Breast epithelium (tissue), 4 donors: ENCODE data around the gene TADA2B. TPM values are rescaled to one million over a fixed set of nuclear protein-coding genes. Genes with fewer than 3 reads are reported as not detected.

Experiments
- DNase-seq, 2 donors: peaks; one replicate each; pipeline ENCODE4 v3.0.0-alpha.2; 2019; ENCODE audit warnings: low spot score in 2 of 2
- H3K27ac ChIP-seq, 2 donors: fragments of 200-600 bp; sonication (generic) in 1 of 2; one replicate each; pipeline ENCODE4 v1.5.1; 2016 to 2019; ENCODE audit warnings: mild to moderate bottlenecking in 1 of 2
- H3K27me3 ChIP-seq, 2 donors: fragments of 200-600 bp; sonication (generic) in 1 of 2; one replicate each; pipeline versions ENCODE4 v1.5.1 to v1.6.0; 2017 to 2019; ENCODE audit warnings: control low read depth in 1 of 2, mild to moderate bottlenecking in 1 of 2
- H3K36me3 ChIP-seq: fragments of 200-600 bp; one replicate; pipeline ENCODE4 v1.5.1; 2019
- H3K4me1 ChIP-seq, 2 donors: fragments of 200-600 bp; sonication (generic); one replicate each; pipeline ENCODE4 v1.5.1; 2016 to 2019; ENCODE audit warnings: control low read depth in 1 of 2
- H3K4me3 ChIP-seq, 3 donors: fragments of 200-600 bp; sonication (generic); 1 replicate in 2 of 3; 2 replicates in 1 of 3; pipeline ENCODE4 v1.5.1; 2016 to 2019; ENCODE audit warnings: mild to moderate bottlenecking in 3 of 3, moderate library complexity in 2 of 3
- H3K9me3 ChIP-seq, 2 donors: fragments of 200-600 bp; sonication (generic) in 1 of 2; one replicate each; pipeline ENCODE4 v1.5.1; 2016 to 2019; ENCODE audit warnings: control low read depth in 1 of 2
- POLR2A ChIP-seq: fragments of 450-650 bp; IDR thresholded peaks from one replicate; pipeline ENCODE4 v1.6.1; 2016; ENCODE audit warnings: antibody characterized with exemption, mild to moderate bottlenecking, moderate library complexity
- POLR2AphosphoS5 ChIP-seq, 3 donors: sonication (generic); formaldehyde crosslinking; IDR thresholded peaks; one replicate each; pipeline ENCODE4 v1.6.1; 2017; ENCODE audit warnings: antibody characterized with exemption in 3 of 3
- intact Hi-C: fragments of 100-400 bp; cut with DNase I; formaldehyde crosslinking; loops from one replicate; pipeline ENCODE4 v1.15.1; 2023; ENCODE audit warnings: low total_unique reads
- total RNA-seq, 3 donors: library from RNA; depleted of rRNA; stranded (reverse); fragments of >200 nt; gene quantifications; one replicate each; pipeline ENCODE4 v1.1.0, GENCODE V29; 2016
- TF ChIP-seq, protein P1 (sequence below), 3 donors: fragments of 450-650 bp; IDR thresholded peaks; one replicate each; pipeline ENCODE4 v1.5.1; 2016 to 2017; ENCODE audit warnings: antibody characterized with exemption in 3 of 3, mild to moderate bottlenecking in 3 of 3, moderate library complexity in 3 of 3

The TADA2B gene
- total RNA-seq, 3 donors from 2014 or later = 16.4 to 22.7 (median 17.8) TPM

DNA sequence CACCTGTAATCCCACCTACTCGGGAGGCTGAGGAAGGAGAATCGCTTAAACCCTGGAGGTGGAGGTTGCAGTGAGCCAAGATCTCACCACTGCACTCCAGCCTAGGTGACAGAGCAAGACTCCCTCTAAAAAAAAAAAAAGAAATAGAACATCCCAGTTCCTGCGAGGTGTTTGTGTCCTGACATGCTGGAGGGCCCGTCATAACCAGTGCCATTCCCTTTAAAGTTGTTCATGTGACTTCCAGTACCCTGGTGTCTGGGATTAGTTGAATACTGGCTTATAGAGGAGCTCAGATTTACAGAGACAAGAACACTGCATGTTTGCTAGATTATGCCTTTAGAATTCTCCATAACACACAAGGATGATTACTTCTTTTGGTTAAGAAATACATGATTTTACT, 37.6 kb upstream of the TADA2B start:
- DNase-seq = no peak
- H3K9me3 ChIP-seq = no peaks in the 10 kb centered on the region
- no peaks in the 10 kb centered on the region for H3K36me3 ChIP-seq
- H3K4me3 ChIP-seq = no peak overlapping the region
- peak overlapping the region in 1 of 2 donors; percentile 84 for H3K27ac ChIP-seq
- H3K4me1 ChIP-seq = peaks cover 0 to 10% of the 10 kb centered on the region in 2 donors
- no peaks in the 10 kb centered on the region for H3K27me3 ChIP-seq
- TF ChIP-seq, protein P1, sequence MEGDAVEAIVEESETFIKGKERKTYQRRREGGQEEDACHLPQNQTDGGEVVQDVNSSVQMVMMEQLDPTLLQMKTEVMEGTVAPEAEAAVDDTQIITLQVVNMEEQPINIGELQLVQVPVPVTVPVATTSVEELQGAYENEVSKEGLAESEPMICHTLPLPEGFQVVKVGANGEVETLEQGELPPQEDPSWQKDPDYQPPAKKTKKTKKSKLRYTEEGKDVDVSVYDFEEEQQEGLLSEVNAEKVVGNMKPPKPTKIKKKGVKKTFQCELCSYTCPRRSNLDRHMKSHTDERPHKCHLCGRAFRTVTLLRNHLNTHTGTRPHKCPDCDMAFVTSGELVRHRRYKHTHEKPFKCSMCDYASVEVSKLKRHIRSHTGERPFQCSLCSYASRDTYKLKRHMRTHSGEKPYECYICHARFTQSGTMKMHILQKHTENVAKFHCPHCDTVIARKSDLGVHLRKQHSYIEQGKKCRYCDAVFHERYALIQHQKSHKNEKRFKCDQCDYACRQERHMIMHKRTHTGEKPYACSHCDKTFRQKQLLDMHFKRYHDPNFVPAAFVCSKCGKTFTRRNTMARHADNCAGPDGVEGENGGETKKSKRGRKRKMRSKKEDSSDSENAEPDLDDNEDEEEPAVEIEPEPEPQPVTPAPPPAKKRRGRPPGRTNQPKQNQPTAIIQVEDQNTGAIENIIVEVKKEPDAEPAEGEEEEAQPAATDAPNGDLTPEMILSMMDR (IDR thresholded peaks at IDR 0.05) = no peak
- TF ChIP-seq POLR2AphosphoS5 (IDR thresholded peaks at IDR 0.05) (no peak), POLR2A (no peak)
- intact Hi-C loops = no loop called here

DNA sequence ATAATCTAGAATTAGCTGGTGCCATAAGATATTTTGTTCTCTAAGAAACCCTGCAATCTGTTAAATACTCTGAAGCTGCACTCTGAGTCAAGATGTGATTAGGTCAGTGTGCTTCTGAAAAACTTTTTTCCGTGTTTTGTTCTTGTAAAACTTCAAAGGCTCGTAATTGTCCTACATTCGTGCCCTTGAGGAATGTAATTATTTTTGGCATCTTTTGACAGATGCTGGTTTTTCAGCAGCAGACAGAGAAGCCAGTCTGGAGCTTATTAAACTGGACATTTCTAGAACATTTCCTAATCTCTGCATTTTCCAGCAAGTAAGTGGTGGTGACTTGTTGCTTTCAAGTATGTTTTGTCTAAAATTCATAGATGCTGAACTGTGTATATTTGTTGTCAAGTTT, 36.8 kb upstream of the TADA2B start:
- no peaks in the 10 kb centered on the region for H3K27me3 ChIP-seq
- H3K4me1 ChIP-seq = peaks cover 0 to 10% of the 10 kb centered on the region in 2 donors
- H3K36me3 ChIP-seq = no peaks in the 10 kb centered on the region
- H3K4me3 ChIP-seq = no peak overlapping the region
- no peak for TF ChIP-seq POLR2A
- TF ChIP-seq POLR2AphosphoS5 (IDR thresholded peaks at IDR 0.05) = no peak
- TF ChIP-seq, protein P1 (IDR thresholded peaks at IDR 0.05) = no peak
- no peaks in the 10 kb centered on the region for H3K9me3 ChIP-seq
- no peak for DNase-seq
- intact Hi-C loops = no loop called here
- no peak overlapping the region for H3K27ac ChIP-seq

DNA sequence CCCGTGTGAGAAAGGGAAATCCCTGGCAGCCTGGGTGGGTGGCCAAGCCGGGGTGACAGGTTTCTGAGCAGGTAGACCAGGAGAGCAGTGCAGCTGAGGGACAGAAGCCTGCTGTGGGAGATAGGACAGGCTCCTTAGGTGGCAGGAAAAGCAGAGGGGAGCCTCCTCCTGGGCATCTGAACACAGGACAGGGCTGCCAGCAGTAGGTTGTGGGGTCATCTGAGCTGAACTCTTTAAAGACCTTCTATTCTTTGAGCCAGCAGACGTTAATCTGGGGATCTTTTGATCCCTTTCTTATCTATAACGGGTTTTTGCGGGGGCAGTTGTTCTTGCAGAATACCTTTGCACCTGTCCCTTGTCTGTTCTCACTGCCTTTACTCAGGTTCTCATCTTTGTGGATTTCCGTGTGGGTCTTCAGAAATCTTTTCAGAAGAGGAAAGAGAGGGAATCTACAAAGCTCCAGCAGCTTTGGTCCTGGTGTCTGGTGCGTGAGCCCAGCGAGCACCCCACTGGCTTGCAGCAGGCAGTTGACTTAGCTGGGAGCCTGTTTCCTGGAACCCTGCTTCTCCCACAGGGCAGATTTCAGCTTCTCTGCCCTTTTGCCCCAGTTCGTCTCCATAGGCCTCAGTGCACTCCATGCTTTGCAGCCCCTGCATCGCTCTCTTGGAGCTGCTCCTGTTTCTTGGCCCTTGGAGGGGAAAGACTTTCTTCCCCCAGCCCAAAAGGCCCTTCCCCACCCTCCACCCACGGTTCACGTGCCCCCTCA, 35.8 kb upstream of the TADA2B start:
- no peak overlapping the region for H3K4me3 ChIP-seq
- no peak for DNase-seq
- intact Hi-C loops = no loop called here
- H3K9me3 ChIP-seq = no peaks in the 10 kb centered on the region
- no peak overlapping the region for H3K27ac ChIP-seq
- H3K27me3 ChIP-seq = no peaks in the 10 kb centered on the region
- peaks cover 0 to 10% of the 10 kb centered on the region in 2 donors for H3K4me1 ChIP-seq
- TF ChIP-seq POLR2AphosphoS5 (IDR thresholded peaks at IDR 0.05) (no peak), POLR2A (no peak)
- TF ChIP-seq, protein P1 (IDR thresholded peaks at IDR 0.05) = no peak
- no peaks in the 10 kb centered on the region for H3K36me3 ChIP-seq

DNA sequence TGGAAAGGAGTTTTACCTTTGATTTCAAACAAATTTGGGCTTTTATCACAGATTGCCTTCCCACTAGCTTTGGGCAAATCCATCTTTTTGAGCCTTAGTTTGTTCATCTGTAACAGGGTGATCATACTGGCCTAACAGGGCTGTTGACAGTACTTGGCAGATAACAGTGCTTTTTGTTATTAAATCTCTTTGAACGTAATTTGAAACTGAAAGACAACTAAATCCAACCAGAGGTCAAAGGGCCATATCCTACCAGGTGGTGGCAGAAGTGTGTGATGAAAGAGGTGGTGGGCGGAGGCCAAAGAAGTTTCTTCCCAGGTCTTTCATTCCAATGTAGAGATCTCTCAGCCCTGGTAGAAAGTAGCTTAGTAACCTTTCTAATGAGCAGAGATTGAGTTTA, 35.2 kb upstream of the TADA2B start:
- Histone ChIP-seq H3K4me3 (no peak overlapping the region), H3K4me1 (peaks cover 0 to 7% of the 10 kb centered on the region in 2 donors), H3K27ac (no peak overlapping the region), H3K36me3 (no peaks in the 10 kb centered on the region), H3K9me3 (no peaks in the 10 kb centered on the region), H3K27me3 (no peaks in the 10 kb centered on the region)
- intact Hi-C loops = no loop called here
- DNase-seq = no peak
- no peak for TF ChIP-seq POLR2AphosphoS5 (IDR thresholded peaks at IDR 0.05)
- no peak for TF ChIP-seq POLR2A
- TF ChIP-seq, protein P1 (IDR thresholded peaks at IDR 0.05) = no peak

DNA sequence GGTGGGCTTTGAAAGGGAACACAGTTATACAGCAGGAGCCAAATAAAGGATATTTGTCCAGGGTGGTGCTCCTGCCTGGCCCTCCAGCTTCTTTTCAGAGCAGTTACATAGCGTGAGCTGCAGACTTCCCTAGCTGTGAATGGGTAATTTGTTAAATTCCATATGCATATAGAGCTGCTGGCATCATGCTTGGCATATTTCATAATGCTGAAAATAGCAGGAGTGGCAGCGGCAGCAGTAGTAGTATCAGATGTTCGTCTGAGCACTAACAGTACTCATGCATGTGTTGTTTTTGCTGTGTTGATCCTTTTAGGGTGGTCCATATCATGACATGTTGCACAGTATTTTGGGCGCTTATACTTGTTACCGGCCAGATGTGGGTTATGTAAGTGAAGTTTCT, 33.6 kb upstream of the TADA2B start:
- Histone ChIP-seq H3K4me3 (no peak overlapping the region), H3K27ac (no peak overlapping the region), H3K36me3 (peaks cover 4% of the 10 kb centered on the region), H3K4me1 (no peaks in the 10 kb centered on the region), H3K27me3 (no peaks in the 10 kb centered on the region), H3K9me3 (no peaks in the 10 kb centered on the region)
- TF ChIP-seq, protein P1 (IDR thresholded peaks at IDR 0.05) = no peak
- no peak for TF ChIP-seq POLR2AphosphoS5 (IDR thresholded peaks at IDR 0.05)
- no peak for TF ChIP-seq POLR2A
- intact Hi-C loops = no loop called here
- no peak for DNase-seq
